GM19238 (cell line): ENCODE data around the gene GH1.
A peak's percentile ranks its signal among the peaks of the same experiment; 100 is the strongest.
"Not testable (repeated sequence)": the region's sequence is repeated elsewhere in the genome, so short reads cannot be mapped to it uniquely, and the experiment has no call there.

ENCODE experiments used
- DNase-seq: peaks from one replicate; pipeline ENCODE4 v3.0.0; 2011; ENCODE audit warnings: low spot score; ENCODE audit not compliant: insufficient read length

The GH1 gene

GRCh38 chr17:63926164-63926563, 7.5 kb upstream of the GH1 start:
- no peak for DNase-seq

DNA sequence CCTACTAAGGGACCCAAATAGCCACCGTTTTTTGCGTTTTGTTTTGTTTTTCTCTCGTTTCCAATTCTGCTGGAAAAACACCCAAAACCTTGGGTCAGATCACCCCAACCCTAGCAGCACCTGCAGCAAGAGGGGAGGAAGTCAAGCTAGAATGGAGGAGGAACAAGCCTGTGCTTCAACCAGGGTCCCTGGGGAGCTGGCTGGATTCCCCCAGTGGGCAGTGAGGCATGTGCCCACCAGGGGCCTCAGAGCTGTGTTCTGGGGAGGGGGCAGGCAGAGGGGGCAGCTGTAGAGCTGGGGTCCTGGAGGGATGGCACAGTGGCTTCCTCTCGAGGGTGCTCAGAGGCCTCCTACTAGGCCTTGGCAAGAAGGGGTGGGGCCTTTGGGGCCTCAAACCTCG, 7.0 kb upstream of the GH1 start:
- DNase-seq = no peak

GRCh38 chr17:63922402-63922801, 3.8 kb upstream of the GH1 start:
- DNase-seq = not testable (repeated sequence)

- DNase-seq = not testable (repeated sequence)
These were observed 2.1 kb upstream of the GH1 start for GRCh38 chr17:63920779-63921178.

- DNase-seq = not testable (repeated sequence)
These were observed 1.4 kb upstream of the GH1 start for GRCh38 chr17:63920050-63920449.

- DNase-seq = peak; percentile 78
These were observed 678 bp upstream of the GH1 start for GRCh38 chr17:63919311-63919723.

DNA sequence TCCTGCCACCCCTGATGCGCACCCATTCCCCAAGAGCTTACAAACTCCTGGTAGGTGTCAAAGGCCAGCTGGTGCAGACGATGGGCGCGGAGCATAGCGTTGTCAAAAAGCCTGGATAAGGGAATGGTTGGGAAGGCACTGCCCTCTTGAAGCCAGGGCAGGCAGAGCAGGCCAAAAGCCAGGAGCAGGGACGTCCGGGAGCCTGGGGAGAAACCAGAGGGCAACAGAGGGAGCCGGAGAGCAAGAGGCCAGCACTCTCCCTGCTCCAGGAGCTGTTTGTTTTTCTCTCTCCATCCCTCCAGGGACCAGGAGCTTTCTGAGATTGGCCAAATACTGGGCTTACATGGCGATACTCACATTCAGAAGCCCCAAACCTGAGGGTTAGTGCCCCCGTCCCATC, 334 bp downstream of the GH1 start:
- no peak for DNase-seq

DNA sequence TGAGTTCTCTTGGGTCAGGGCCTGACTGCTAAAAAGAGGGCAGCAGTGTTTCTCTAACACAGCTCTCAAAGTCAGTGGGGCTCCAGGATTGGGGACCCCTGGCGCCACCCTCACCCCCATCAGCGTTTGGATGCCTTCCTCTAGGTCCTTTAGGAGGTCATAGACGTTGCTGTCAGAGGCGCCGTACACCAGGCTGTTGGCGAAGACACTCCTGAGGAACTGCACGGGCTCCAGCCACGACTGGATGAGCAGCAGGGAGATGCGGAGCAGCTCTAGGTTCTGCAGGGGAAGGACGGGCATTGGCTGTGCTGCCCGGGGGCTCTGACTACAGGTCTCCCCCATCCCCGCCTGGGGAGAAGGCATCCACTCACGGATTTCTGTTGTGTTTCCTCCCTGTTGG, 993 bp downstream of the GH1 start:
- no peak for DNase-seq

- DNase-seq = not testable (repeated sequence)
These were observed 1.4 kb downstream of the GH1 start for GRCh38 chr17:63917206-63917605.

DNA sequence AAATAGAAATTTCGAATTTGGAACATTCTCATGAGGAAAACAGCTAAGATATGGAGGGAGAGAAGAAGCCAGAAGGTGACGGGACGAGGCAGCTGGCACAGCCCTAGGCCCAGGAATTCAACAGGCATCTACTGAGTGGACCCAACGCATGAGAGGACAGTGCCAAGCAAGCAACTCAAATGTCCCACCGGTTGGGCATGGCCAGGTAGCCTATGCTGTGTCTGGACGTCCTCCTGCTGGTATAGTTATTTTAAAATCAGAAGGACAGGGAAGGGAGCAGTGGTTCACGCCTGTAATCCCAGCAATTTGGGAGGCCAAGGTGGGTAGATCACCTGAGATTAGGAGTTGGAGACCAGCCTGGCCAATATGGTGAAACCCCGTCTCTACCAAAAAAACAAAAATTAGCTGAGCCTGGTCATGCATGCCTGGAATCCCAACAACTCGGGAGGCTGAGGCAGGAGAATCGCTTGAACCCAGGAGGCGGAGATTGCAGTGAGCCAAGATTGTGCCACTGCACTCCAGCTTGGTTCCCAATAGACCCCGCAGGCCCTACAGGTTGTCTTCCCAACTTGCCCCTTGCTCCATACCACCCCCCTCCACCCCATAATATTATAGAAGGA, 2.0 kb downstream of the GH1 start:
- DNase-seq = no peak

DNA sequence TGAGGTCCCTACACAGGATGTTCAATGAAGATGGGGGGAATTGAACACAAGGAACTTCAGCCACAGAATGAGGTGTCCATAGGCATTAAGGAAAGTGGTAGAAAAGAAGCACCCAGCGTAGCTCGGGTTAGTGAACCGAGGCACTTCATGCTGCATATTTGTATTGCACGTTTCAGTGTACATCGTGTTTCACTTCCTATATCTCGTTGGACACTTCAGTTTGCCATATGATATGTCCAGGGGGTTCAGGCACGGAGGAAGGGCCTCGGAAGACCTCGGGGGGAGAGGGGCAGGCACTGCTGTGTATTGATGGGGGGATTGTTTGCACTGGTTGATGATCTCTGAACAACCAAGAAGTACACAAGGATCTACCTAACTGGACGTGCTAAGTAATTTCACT, 2.9 kb downstream of the GH1 start:
- DNase-seq = not testable (repeated sequence)

DNA sequence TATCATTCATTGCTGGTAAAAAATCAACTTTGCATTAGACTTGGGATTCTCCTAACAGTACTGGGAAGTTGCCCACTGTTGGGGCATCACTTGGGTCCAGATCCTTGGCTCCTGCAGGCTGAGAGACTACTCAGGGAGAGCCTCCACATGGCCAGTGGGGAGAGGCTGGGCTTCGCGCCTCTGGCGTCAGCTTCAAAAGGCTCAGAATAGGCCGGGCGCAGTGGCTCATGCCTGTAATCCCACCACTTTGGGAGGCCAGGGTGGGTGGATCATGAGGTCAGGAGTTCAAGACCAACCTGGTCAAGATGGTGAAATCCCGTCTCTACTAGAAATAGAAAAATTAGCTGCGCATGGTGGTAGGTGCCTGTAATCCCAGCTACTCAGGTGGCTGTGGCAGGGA, 4.2 kb downstream of the GH1 start:
- DNase-seq = no peak

- no peak for DNase-seq
These were observed 7.0 kb downstream of the GH1 start for GRCh38 chr17:63911657-63912100.

- no peak for DNase-seq
These were observed 7.5 kb downstream of the GH1 start, which contains the start of gene CSHL1 for GRCh38 chr17:63911041-63911635. TSS of gene CSHL1 (minus strand) at chr17:63911258. CDS start at chr17:63911196, 62 bp downstream.

GRCh38 chr17:63910096-63910495, 8.5 kb downstream of the GH1 start:
- DNase-seq = no peak

GRCh38 chr17:63909586-63909985, 9.1 kb downstream of the GH1 start:
- DNase-seq = not testable (repeated sequence)

GRCh38 chr17:63907161-63907778, 11.4 kb downstream of the GH1 start:
- DNase-seq = not testable (repeated sequence)

DNA sequence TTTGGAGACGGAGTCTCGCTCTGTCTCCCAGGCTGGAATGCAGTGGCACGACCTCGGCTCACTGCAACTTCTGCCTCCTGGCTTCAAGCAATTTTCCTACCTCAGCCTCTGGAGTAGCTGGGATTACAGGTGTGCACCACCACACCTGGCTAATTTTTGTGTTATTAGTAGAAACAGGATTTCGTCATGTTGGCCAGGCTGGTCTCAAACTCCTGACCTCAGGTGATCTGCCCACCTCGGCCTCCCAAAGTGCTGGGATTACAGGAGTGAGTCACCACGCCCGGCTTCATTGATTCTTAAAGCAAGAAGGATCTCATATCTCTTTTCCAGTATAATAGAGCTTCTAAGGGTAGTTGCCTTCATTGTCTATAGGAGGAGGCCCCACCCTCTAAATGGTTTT, 13.8 kb downstream of the GH1 start:
- not testable (repeated sequence) for DNase-seq

GRCh38 chr17:63903787-63904201, 14.8 kb downstream of the GH1 start:
- DNase-seq = not testable (repeated sequence)

DNA sequence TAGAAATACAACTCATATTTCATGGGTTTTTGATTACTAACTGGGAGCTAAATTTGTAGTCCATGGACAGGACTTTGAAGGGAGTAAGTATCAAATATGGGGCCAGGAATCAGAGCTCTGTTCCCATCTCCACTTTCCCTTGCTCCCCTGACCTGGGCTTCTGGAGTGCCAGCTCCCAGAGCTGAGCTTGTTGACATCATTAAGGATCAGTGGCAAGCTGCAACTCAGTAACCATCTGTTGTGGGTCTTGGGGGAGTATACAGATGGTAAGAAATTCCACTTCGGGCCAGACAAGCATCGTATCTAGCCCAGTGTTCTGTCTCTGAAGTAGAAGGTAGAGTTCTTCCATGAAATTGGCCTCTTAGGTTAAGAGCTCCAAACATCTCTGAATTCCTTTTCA, 16.7 kb downstream of the GH1 start:
- DNase-seq = not testable (repeated sequence)

- DNase-seq = not testable (repeated sequence)
These were observed 19.5 kb downstream of the GH1 start for GRCh38 chr17:63898899-63899798.
